HG03039 (cell line): Measurements from ENCODE around the gene RAB29.
"Not testable (repeated sequence)": the region's sequence is repeated elsewhere in the genome, so short reads cannot be mapped to it uniquely, and the experiment has no call there.

Experiments
- ATAC-seq: cut with Tn5 transposase; IDR thresholded peaks from one replicate; pipeline ENCODE4 v1.9.1; 2021; ENCODE audit warnings: mild to moderate bottlenecking, moderate library complexity; ENCODE audit not compliant: unreplicated experiment

Gene RAB29

GRCh38 chr1:205775015-205775716 lies at the start of gene RAB29:
RAB29 (minus strand) TSS chr1:205775482; CDS start chr1:205774956, 526 bp downstream.
- peak; percentile 59 for ATAC-seq

GRCh38 chr1:205824180-205824579 lies 48.9 kb upstream of the RAB29 start:
- no peak for ATAC-seq

GRCh38 chr1:205823260-205823659 lies 48.0 kb upstream of the RAB29 start:
- not testable (repeated sequence) for ATAC-seq

GRCh38 chr1:205822397-205822796 lies 47.1 kb upstream of the RAB29 start:
- no peak for ATAC-seq

GRCh38 chr1:205817988-205818387 lies 42.7 kb upstream of the RAB29 start:
- no peak for ATAC-seq

GRCh38 chr1:205817364-205817763 lies 42.1 kb upstream of the RAB29 start:
- no peak for ATAC-seq

- no peak for ATAC-seq
Observed at GRCh38 chr1:205813755-205814058, 38.4 kb upstream of the RAB29 start.

GRCh38 chr1:205812878-205813754 lies 37.8 kb upstream of the RAB29 start, which contains the start of gene SLC41A1:
SLC41A1 (minus strand) TSS chr1:205813198; CDS start chr1:205810441, 2,757 bp downstream.
- ATAC-seq, result peak; percentile 69

GRCh38 chr1:205812271-205812877 lies 37.1 kb upstream of the RAB29 start:
- no peak for ATAC-seq

- no peak for ATAC-seq
Observed at GRCh38 chr1:205811660-205812059, 36.4 kb upstream of the RAB29 start.

GRCh38 chr1:205810448-205811157 lies 35.3 kb upstream of the RAB29 start:
- ATAC-seq, result no peak

GRCh38 chr1:205809942-205810345 lies 34.7 kb upstream of the RAB29 start:
- no peak for ATAC-seq

- no peak for ATAC-seq
Observed at GRCh38 chr1:205809469-205809868, 34.2 kb upstream of the RAB29 start.

- no peak for ATAC-seq
Observed at GRCh38 chr1:205805082-205805711, 29.9 kb upstream of the RAB29 start.

- no peak for ATAC-seq
Observed at GRCh38 chr1:205804605-205805004, 29.3 kb upstream of the RAB29 start.

GRCh38 chr1:205803986-205804385 lies 28.7 kb upstream of the RAB29 start:
- no peak for ATAC-seq

GRCh38 chr1:205802060-205802459 lies 26.8 kb upstream of the RAB29 start:
- ATAC-seq, result no peak

GRCh38 chr1:205800981-205801703 lies 25.9 kb upstream of the RAB29 start:
- ATAC-seq, result no peak

GRCh38 chr1:205800427-205800826 lies 25.1 kb upstream of the RAB29 start:
- no peak for ATAC-seq

- ATAC-seq, result no peak
Observed at GRCh38 chr1:205798577-205798976, 23.3 kb upstream of the RAB29 start.
